Effector memory CD8-positive, alpha-beta T cell (primary cell): ENCODE data around the gene PCDHA12.

Experiments used
- ATAC-seq: fragments of 150-1000 bp; cut with Tn5 transposase; replicated peaks from 2 replicates; pipeline ENCODE4 v1.10.0; 2021; ENCODE audit warnings: mild to moderate bottlenecking, moderate library complexity
- DNase-seq, 3 experiments: peaks; one replicate each; pipeline ENCODE4 v3.0.0; 2021
- H3K27ac Mint-ChIP-seq, 2 donors: one replicate each; pipeline ENCODE4 v1.8.0; 2022; ENCODE audit warnings: mild to moderate bottlenecking in 2 of 2, mixed read lengths in 2 of 2, moderate library complexity in 2 of 2
- H3K27me3 Mint-ChIP-seq, 2 donors: one replicate each; pipeline ENCODE4 v1.8.0; 2022; ENCODE audit warnings: mixed read lengths in 2 of 2
- H3K36me3 Mint-ChIP-seq: one replicate; pipeline ENCODE4 v1.8.0; 2022; ENCODE audit warnings: mild to moderate bottlenecking, moderate library complexity, mixed read lengths; ENCODE audit not compliant: insufficient read depth
- H3K4me1 Mint-ChIP-seq, 2 donors: one replicate each; pipeline ENCODE4 v1.8.0; 2022; ENCODE audit warnings: low read depth in 2 of 2, mixed read lengths in 2 of 2
- H3K4me3 Mint-ChIP-seq, 2 donors: one replicate each; pipeline ENCODE4 v1.8.0; 2022; ENCODE audit warnings: mild to moderate bottlenecking in 2 of 2, mixed read lengths in 2 of 2, moderate library complexity in 2 of 2
- H3K9me3 Mint-ChIP-seq, 2 donors: one replicate each; pipeline ENCODE4 v1.8.0; 2022; ENCODE audit warnings: mixed read lengths in 2 of 2

The PCDHA12 gene

GRCh38 chr5:140877262-140877581 is 2.1 kb downstream of the PCDHA12 start:
- no peaks in the 10 kb centered on the region for H3K36me3 Mint-ChIP-seq
- H3K27ac Mint-ChIP-seq = no peak overlapping the region
- no peak for DNase-seq
- peaks cover 19 to 20% of the 10 kb centered on the region in 2 donors for H3K27me3 Mint-ChIP-seq
- H3K9me3 Mint-ChIP-seq = no peaks in the 10 kb centered on the region
- H3K4me1 Mint-ChIP-seq = no peaks in the 10 kb centered on the region
- H3K4me3 Mint-ChIP-seq = no peak overlapping the region
- no peak for ATAC-seq

- no peak within 1 kb of the TSS for H3K4me3 Mint-ChIP-seq
- ATAC-seq (no peak), DNase-seq (no peak)
- H3K9me3 Mint-ChIP-seq = peaks cover 0 to 2% of the 10 kb centered on the region in 2 donors
- no peak within 1 kb of the TSS for H3K27ac Mint-ChIP-seq
- peaks cover 9 to 20% of the 10 kb centered on the region in 2 donors for H3K27me3 Mint-ChIP-seq
- no peaks in the 10 kb centered on the region for H3K4me1 Mint-ChIP-seq
- no peaks in the 10 kb centered on the region for H3K36me3 Mint-ChIP-seq
Measured at GRCh38 chr5:140881889-140882590, 6.9 kb downstream of the PCDHA12 start, which contains the start of gene PCDHA13. Gene PCDHA13 (plus strand): TSS chr5:140882124. CDS start chr5:140882269, 145 bp downstream.

GRCh38 chr5:140882591-140882899 is 7.4 kb downstream of the PCDHA12 start:
- Mint-ChIP-seq H3K27me3 (peaks cover 9 to 20% of the 10 kb centered on the region in 2 donors), H3K4me3 (no peak overlapping the region), H3K9me3 (peaks cover 0 to 2% of the 10 kb centered on the region in 2 donors), H3K27ac (no peak overlapping the region), H3K4me1 (no peaks in the 10 kb centered on the region), H3K36me3 (no peaks in the 10 kb centered on the region)
- ATAC-seq = no peak
- no peak for DNase-seq

GRCh38 chr5:140883373-140883772 is 8.3 kb downstream of the PCDHA12 start:
- DNase-seq = no peak
- Mint-ChIP-seq H3K27me3 (peaks cover 9 to 20% of the 10 kb centered on the region in 2 donors), H3K9me3 (peaks cover 0 to 2% of the 10 kb centered on the region in 2 donors), H3K27ac (no peak overlapping the region), H3K36me3 (no peaks in the 10 kb centered on the region), H3K4me1 (no peaks in the 10 kb centered on the region), H3K4me3 (no peak overlapping the region)
- no peak for ATAC-seq

GRCh38 chr5:140883927-140884697 is 9.0 kb downstream of the PCDHA12 start:
- Mint-ChIP-seq H3K27ac (no peak overlapping the region), H3K4me3 (no peak overlapping the region), H3K9me3 (peaks cover 0 to 2% of the 10 kb centered on the region in 2 donors), H3K4me1 (no peaks in the 10 kb centered on the region), H3K27me3 (peaks cover 9 to 18% of the 10 kb centered on the region in 2 donors), H3K36me3 (no peaks in the 10 kb centered on the region)
- DNase-seq = no peak
- ATAC-seq = no peak

GRCh38 chr5:140916325-140916724 is 41.2 kb downstream of the PCDHA12 start:
- no peak overlapping the region for H3K27ac Mint-ChIP-seq
- ATAC-seq = no peak
- no peak overlapping the region for H3K4me3 Mint-ChIP-seq
- peaks cover 11 to 17% of the 10 kb centered on the region in 2 donors for H3K27me3 Mint-ChIP-seq
- peaks cover 4% of the 10 kb centered on the region for H3K36me3 Mint-ChIP-seq
- DNase-seq = no peak
- H3K4me1 Mint-ChIP-seq = no peaks in the 10 kb centered on the region
- peaks cover 2 to 11% of the 10 kb centered on the region in 2 donors for H3K9me3 Mint-ChIP-seq

GRCh38 chr5:140923601-140924000 is 48.5 kb downstream of the PCDHA12 start:
- no peak for ATAC-seq
- Mint-ChIP-seq H3K36me3 (peaks cover 4% of the 10 kb centered on the region), H3K27me3 (peaks cover 36 to 38% of the 10 kb centered on the region in 2 donors), H3K9me3 (no peaks in the 10 kb centered on the region), H3K4me1 (peaks cover 0 to 6% of the 10 kb centered on the region in 2 donors), H3K4me3 (no peak overlapping the region), H3K27ac (no peak overlapping the region)
- DNase-seq = no peak

- no peak for DNase-seq
- peaks cover 0 to 6% of the 10 kb centered on the region in 2 donors for H3K4me1 Mint-ChIP-seq
Measured at GRCh38 chr5:140925806-140926442, 50.8 kb downstream of the PCDHA12 start, which contains the start of gene PCDHAC1. Gene PCDHAC1 (plus strand): TSS chr5:140926299. CDS start chr5:140926893, 594 bp downstream.

GRCh38 chr5:140926443-140927227 is 51.5 kb downstream of the PCDHA12 start:
- Mint-ChIP-seq H3K4me3 (peak overlapping the region; percentile 51 to 57), H3K9me3 (no peaks in the 10 kb centered on the region), H3K36me3 (no peaks in the 10 kb centered on the region), H3K4me1 (peaks cover 0 to 6% of the 10 kb centered on the region in 2 donors), H3K27me3 (peaks cover 35 to 40% of the 10 kb centered on the region in 2 donors), H3K27ac (no peak overlapping the region)
- ATAC-seq = peak; percentile 12
- DNase-seq = no peak

More at GRCh38 chr5:140925806-140926442, 50.8 kb downstream of the PCDHA12 start, which contains the start of gene PCDHAC1:
- ATAC-seq = peak; percentile 8
- H3K36me3 Mint-ChIP-seq = no peaks in the 10 kb centered on the region
- H3K4me3 Mint-ChIP-seq = peak within 1 kb of the TSS; percentile 51 to 57
- no peaks in the 10 kb centered on the region for H3K9me3 Mint-ChIP-seq
- H3K27ac Mint-ChIP-seq = no peak within 1 kb of the TSS
- peaks cover 35 to 43% of the 10 kb centered on the region in 2 donors for H3K27me3 Mint-ChIP-seq

- Mint-ChIP-seq H3K36me3 (no peaks in the 10 kb centered on the region), H3K4me1 (peaks cover 0 to 6% of the 10 kb centered on the region in 2 donors), H3K27me3 (peaks cover 34 to 40% of the 10 kb centered on the region in 2 donors), H3K9me3 (no peaks in the 10 kb centered on the region), H3K4me3 (peak overlapping the region; percentile 51 to 57), H3K27ac (no peak overlapping the region)
- DNase-seq (no peak), ATAC-seq (no peak)
Measured at GRCh38 chr5:140927228-140927573, 52.1 kb downstream of the PCDHA12 start.
